Fibroblast of the aortic adventitia (primary cell): ENCODE measurements around the gene TSHZ1. TPM values are rescaled to one million over a fixed set of nuclear protein-coding genes. Genes with fewer than 3 reads are reported as not detected.

Experiments used
- DNase-seq: peaks from one replicate; pipeline ENCODE4 v3.0.0-alpha.2; 2010; ENCODE audit warnings: low read depth
- H3K4me3 ChIP-seq: 2 replicates; pipeline ENCODE4 v1.5.1; 2011; ENCODE audit warnings: low read depth, mild to moderate bottlenecking, control low read depth, low read length, moderate library complexity
- total RNA-seq: library from RNA; depleted of rRNA; stranded (reverse); fragments of >200 nt; gene quantifications from 2 replicates; pipeline ENCODE4 v1.2.3, GENCODE V29; 2012; ENCODE audit warnings: low replicate concordance
- TF ChIP-seq, protein P1 (sequence below): IDR thresholded peaks from 2 replicates; pipeline ENCODE4 v1.5.1; 2011; ENCODE audit warnings: mild to moderate bottlenecking, low read length, control low read depth, inconsistent platforms; ENCODE audit not compliant: insufficient read depth

Gene TSHZ1
- total RNA-seq, 1 donor: 7.9 TPM

DNA sequence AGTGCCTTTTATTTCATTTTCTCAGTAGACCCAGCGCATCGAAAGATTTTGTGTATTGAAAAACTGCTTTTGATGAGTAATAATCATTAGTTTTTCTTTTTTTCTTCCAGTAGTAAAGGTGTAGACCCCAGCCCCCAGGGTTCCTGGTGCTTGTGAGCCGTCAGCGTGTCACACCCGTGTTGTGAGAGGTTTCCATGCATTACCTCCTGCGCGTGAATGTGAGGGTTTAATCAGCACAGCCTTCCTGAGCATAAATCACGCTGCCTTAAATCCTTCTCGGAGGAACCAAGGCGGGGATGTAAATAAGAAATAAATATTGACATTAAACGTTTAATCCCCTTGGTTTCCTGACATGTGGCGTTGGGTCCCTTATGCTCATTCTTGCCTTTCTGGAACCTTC is 24.3 kb downstream of the TSHZ1 start:
- DNase-seq: no peak
- H3K4me3 ChIP-seq: no peak overlapping the region
- TF ChIP-seq, protein P1, sequence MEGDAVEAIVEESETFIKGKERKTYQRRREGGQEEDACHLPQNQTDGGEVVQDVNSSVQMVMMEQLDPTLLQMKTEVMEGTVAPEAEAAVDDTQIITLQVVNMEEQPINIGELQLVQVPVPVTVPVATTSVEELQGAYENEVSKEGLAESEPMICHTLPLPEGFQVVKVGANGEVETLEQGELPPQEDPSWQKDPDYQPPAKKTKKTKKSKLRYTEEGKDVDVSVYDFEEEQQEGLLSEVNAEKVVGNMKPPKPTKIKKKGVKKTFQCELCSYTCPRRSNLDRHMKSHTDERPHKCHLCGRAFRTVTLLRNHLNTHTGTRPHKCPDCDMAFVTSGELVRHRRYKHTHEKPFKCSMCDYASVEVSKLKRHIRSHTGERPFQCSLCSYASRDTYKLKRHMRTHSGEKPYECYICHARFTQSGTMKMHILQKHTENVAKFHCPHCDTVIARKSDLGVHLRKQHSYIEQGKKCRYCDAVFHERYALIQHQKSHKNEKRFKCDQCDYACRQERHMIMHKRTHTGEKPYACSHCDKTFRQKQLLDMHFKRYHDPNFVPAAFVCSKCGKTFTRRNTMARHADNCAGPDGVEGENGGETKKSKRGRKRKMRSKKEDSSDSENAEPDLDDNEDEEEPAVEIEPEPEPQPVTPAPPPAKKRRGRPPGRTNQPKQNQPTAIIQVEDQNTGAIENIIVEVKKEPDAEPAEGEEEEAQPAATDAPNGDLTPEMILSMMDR: no peak

DNA sequence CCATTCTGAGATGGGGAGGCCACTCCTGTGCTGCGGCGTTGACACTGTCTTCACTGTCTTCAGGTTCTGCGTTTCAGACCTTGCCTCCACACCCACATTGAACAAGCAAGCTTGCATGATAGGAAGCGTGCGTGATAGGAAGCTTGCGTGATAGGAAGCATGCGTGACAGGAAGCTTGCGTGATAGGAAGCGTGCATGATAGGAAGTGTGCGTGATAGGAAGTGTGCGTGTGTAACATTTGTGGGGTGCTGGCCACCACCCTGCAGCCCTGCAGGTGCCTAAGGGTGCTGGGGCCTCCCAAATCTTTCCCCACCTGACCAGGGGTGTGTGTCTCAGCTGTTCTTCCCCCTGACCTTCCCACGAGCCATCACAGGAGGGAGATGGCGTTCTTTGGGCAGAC is 25.3 kb downstream of the TSHZ1 start:
- no peak for DNase-seq
- TF ChIP-seq, protein P1: no peak
- no peak overlapping the region for H3K4me3 ChIP-seq

DNA sequence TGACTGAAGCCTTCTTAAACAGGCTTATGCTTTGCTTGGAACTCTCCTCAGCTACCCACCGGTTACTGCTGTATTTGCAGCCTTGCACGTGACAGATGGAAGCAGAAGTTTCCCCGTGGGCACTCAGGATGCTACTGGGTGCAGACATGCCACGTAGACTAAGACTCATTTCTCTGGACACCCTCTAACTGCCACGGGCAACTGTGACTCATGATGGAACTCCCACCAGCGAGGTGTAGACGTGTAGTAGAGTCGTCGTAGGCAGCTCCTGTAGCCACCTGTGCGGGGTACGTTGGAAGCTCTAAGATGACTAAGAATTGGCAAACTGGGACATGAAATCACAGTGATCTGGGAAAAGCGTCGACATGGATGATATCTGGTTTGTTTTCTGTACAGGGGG is 27.5 kb downstream of the TSHZ1 start:
- no peak for DNase-seq
- no peak overlapping the region for H3K4me3 ChIP-seq

DNA sequence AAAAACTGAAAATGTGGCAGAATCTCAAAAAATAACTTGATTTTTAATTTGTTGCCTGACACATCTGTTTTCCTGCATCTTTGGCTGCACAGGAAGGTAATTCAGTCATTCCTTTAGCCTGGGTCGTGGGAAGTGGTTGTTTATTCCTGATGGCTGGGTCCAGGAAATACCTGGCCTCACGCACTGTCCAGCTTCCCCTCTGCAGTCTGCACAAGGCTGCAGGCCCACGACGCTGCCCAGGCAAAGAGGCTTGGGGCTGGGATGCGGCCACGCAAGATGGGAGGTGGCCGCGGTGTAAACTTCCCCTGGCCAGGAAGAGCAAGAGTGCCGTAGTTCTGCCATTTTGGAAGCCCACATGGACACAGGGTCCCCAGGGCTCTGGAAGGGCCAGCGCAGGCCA is 28.2 kb downstream of the TSHZ1 start:
- TF ChIP-seq, protein P1: no peak
- H3K4me3 ChIP-seq: no peak overlapping the region
- no peak for DNase-seq

More for the DNA sequence above, 27.5 kb downstream of the TSHZ1 start:
- TF ChIP-seq, protein P1: no peak

DNA sequence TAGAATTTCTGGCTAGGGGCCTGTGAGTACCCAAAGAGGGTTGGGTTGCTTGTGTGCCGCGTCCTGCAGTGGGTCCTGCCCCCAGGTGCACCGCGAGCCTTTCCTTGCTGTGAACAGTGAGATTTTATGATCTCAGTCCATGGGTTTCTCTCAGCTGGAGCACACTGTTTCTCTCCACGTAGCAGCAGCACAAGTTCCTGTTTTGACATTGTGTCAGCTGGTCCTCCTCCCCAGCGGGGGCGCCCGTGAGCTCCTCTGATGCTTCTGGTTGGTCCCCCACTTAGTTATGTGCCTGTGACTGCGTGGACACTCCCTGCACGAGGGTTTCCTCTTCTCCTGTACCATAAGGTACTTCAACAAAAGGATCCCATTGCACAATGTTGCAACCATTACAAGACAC is 29.8 kb downstream of the TSHZ1 start:
- no peak for DNase-seq
- TF ChIP-seq, protein P1: no peak
- H3K4me3 ChIP-seq: no peak overlapping the region

DNA sequence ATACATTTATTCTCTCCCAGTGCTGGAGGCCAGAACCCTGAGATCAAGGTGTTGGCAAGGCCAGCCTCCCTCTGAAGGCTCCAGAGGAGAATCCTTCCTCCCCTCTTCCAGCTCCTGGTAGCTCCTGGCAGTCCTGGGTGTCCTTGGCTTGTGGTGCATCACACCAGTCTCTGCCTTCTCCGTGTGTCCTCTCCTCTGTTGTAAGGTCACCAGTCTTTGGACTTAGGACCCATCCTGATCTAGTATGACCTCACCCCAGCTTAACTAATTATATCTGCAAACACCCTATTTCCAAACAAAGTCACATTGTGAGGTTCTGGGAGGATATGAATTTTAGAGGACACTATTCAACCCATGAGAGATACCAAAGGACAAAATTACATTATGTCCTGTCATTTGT is 31.1 kb downstream of the TSHZ1 start:
- TF ChIP-seq, protein P1: no peak
- no peak for DNase-seq
- H3K4me3 ChIP-seq: no peak overlapping the region
